A549 (cell line): ENCODE results near the gene TRIM9.

Experiments used
- BHLHE40 ChIP-seq: IDR thresholded peaks from 2 replicates; pipeline ENCODE4 v1.6.1; 2012; ENCODE audit warnings: low read depth, low read length, inconsistent platforms
- CTCF ChIP-seq: fragments of >200 bp; sonication (Bioruptor Twin); formaldehyde crosslinking; IDR thresholded peaks from 3 replicates; pipeline ENCODE4 v1.5.1; 2016
- POLR2A ChIP-seq: IDR thresholded peaks from 2 replicates; pipeline ENCODE4 v1.6.1; 2012; ENCODE audit warnings: mild to moderate bottlenecking, low read length
- RAD21 ChIP-seq, 2 experiments: fragments of >200 bp in 1 of 2; sonication (Bioruptor Twin) in 1 of 2; formaldehyde crosslinking in 1 of 2; IDR thresholded peaks in 1 of 2; conservative IDR thresholded peaks in 1 of 2; 2 replicates in 1 of 2; 3 replicates in 1 of 2; pipeline ENCODE4 v1.6.1; 2012 to 2018; ENCODE audit warnings: inconsistent platforms in 1 of 2

GRCh38 chr14:50946234-50946935 is 148.5 kb downstream of the TRIM9 start:
- TF ChIP-seq CTCF (no peak), RAD21 (conservative IDR thresholded peaks at IDR 0.05 in 1 of 2, IDR thresholded peaks at IDR 0.05 in 1 of 2) (no peak), POLR2A (no peak), BHLHE40 (no peak)
